PFSK-1 (cell line): ENCODE results near the gene AGO1.

Experiments used
- FOXP2 ChIP-seq: optimal IDR thresholded peaks from 2 replicates; pipeline ENCODE3; 2011; ENCODE audit warnings: borderline replicate concordance, control low read depth, inconsistent platforms; ENCODE audit not compliant: insufficient read depth; ENCODE audit errors: extremely low read length, extremely low read depth
- POLR2AphosphoS5 ChIP-seq: IDR thresholded peaks from 2 replicates; pipeline ENCODE4 v1.6.1; 2012; ENCODE audit warnings: low read depth, mild to moderate bottlenecking, control low read depth, low read length, moderate library complexity
- REST ChIP-seq, 2 experiments: IDR thresholded peaks; 2 replicates each; pipeline versions ENCODE4 v1.6.1 to v1.8.0; 2011 to 2012; ENCODE audit warnings: low read depth in 2 of 2, low read length in 2 of 2, control low read depth in 1 of 2, inconsistent platforms in 1 of 2, mild to moderate bottlenecking in 1 of 2, moderate library complexity in 1 of 2; ENCODE audit not compliant: insufficient read depth in 1 of 2
- SIN3A ChIP-seq: IDR thresholded peaks from 2 replicates; pipeline ENCODE4 v1.6.1; 2012; ENCODE audit warnings: mild to moderate bottlenecking, low read length, moderate library complexity, borderline replicate concordance; ENCODE audit not compliant: insufficient read depth
- TAF1 ChIP-seq: IDR thresholded peaks from 2 replicates; pipeline ENCODE4 v1.6.1; 2012; ENCODE audit warnings: low read length, control low read depth, borderline replicate concordance; ENCODE audit not compliant: insufficient read depth

GRCh38 chr1:35971601-35972000 lies 88.6 kb downstream of the AGO1 start:
- no peak for TF ChIP-seq POLR2AphosphoS5
- TF ChIP-seq TAF1, result no peak
- no peak for TF ChIP-seq REST (IDR thresholded peaks at IDR 0.05; ENCODE audit: insufficient read depth in 1 of 2, low read depth in 2 of 2, low read length in 2 of 2)
- TF ChIP-seq SIN3A, result no peak
- no peak for TF ChIP-seq FOXP2
